Uterine smooth muscle cell (primary cell): ENCODE data around the gene SLC24A3. TPM values are rescaled to one million over a fixed set of nuclear protein-coding genes. Genes with fewer than 3 reads are reported as not detected.

Experiments used
- total RNA-seq: library from RNA; depleted of rRNA; stranded (reverse); fragments of >200 nt; gene quantifications from 2 replicates; pipeline ENCODE4 v1.2.3, GENCODE V29; 2014

Gene SLC24A3
- 0.25 TPM in 1 of 2 replicates, not detected in the other for total RNA-seq

DNA sequence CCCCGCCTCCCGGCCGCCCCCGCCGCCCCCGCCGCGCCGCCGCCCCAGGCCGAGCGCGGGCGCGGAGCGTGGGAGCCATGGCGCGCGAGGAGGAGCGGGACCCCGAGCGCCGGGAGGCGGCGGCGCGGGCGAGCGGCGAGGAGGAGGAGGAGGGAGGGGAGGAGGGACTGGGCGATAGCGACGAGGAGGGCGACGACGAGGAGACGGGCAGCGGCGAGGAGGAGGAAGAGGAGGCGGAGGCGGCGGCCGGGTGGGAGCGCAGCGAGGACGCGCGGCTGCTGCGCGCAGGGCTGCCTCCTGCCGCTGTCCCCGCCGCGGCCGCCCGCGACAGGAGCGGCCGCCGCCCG is at the start of gene SLC24A3:
Gene SLC24A3, plus strand, starts transcription at position 174 of the 347 bp plus-strand sequence.

DNA sequence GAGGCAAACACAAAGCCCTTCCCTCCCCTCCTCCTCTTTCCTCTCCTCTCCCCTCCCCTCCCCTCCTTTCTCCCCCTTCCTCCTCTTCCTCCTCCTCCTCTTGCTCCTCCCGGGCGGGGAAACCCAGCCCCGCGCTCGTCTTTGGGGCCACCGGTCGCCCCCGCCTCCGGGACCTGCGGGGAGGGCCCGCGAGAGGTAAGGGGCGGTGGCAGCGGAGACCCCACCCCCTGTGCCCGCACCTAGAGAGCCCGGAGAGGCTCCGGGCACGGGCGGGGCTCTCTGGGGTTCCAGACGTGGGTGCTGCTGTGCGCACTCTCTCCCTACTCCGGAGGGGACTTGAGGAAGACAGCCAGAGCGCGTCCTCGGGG is 545.7 kb downstream of the SLC24A3 start, which contains the start of gene RIN2:
Gene RIN2, plus strand, starts transcription at position 126 of the 368 bp plus-strand sequence. CDS start 131,344 bp downstream, outside the sequence.

